Measurements from ENCODE around the gene SEPTIN8.

DNA sequence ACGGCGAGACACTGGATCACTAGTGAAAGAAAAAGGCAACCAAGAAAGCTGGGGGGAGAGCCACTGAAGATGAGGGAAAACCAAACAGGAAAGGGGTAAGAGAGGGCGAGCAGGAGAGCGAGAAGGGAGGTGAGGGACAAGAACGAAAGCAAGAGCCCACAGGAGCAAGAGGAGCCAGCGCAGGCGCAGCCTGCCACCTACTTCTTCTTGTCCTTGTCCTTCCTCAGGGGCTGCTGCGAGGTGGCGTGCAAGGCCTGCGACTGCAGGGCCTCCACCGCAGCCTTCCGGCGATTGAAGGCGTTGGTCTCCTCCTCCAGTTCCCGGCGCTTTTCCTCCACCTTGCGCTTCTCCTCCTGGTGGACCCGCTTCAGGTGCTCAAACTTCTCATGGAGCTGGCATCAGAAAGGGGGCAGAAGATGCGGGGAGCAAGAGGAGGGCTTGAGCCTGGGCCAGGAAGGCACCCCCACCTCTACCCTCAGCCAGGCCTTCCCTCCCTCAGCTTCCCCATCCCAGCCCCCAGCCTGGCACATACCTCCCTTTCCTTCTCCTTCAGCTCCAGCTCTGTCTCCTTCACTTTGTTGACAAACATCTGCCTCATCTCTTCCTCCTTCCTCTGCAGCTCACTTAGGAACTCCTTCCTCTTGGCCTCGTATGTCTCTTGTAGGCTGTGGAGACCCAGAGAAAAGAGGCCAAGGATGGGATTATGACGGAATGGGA, 16.3 kb downstream of the SEPTIN8 start:
- TF ChIP-seq EZH2 (IDR thresholded peaks at IDR 0.05; ENCODE audit: insufficient read depth, poor library complexity, severe bottlenecking), result no peak
- no peak for TF ChIP-seq EZH2phosphoT487 (IDR thresholded peaks at IDR 0.05; ENCODE audit: insufficient read depth, low read depth)

Data from GM23248 (cell line).